Mesothelial cell of epicardium (in vitro differentiated cells): ENCODE results near the gene TRPC1. TPM values are rescaled to one million over a fixed set of nuclear protein-coding genes. Genes with fewer than 3 reads are reported as not detected.

Source experiments
- DNase-seq, 2 experiments: peaks; one replicate each; pipeline ENCODE4 v3.0.0; 2021; ENCODE audit warnings: low spot score in 2 of 2; ENCODE audit not compliant: unreplicated experiment in 2 of 2
- H3K27ac Mint-ChIP-seq: 2 replicates; pipeline ENCODE4 v1.8.0; 2021; ENCODE audit warnings: mixed read lengths
- H3K27me3 Mint-ChIP-seq: 2 replicates; pipeline ENCODE4 v1.8.0; 2021; ENCODE audit warnings: low read depth, mixed read lengths
- H3K36me3 Mint-ChIP-seq: 2 replicates; pipeline ENCODE4 v1.8.0; 2021; ENCODE audit warnings: mixed read lengths
- H3K4me1 Mint-ChIP-seq: 2 replicates; pipeline ENCODE4 v1.8.0; 2021; ENCODE audit warnings: mixed read lengths
- H3K4me3 Mint-ChIP-seq: 2 replicates; pipeline ENCODE4 v1.8.0; 2021; ENCODE audit warnings: mild to moderate bottlenecking, moderate library complexity, mixed read lengths
- H3K9me3 Mint-ChIP-seq: 2 replicates; pipeline ENCODE4 v1.8.0; 2021; ENCODE audit warnings: mixed read lengths
- total RNA-seq: library from RNA; stranded (reverse); gene quantifications from 3 replicates; pipeline ENCODE4 v1.2.1, GENCODE V29; 2021
- TF ChIP-seq, protein P1 (sequence below): fragments of 200-600 bp; sonication (generic); IDR thresholded peaks from one replicate; pipeline ENCODE4 v1.5.0; 2021; ENCODE audit warnings: antibody characterized with exemption; ENCODE audit not compliant: unreplicated experiment

TRPC1 gene
- total RNA-seq, 1 donor from 2014 or later: 15.7 TPM

DNA sequence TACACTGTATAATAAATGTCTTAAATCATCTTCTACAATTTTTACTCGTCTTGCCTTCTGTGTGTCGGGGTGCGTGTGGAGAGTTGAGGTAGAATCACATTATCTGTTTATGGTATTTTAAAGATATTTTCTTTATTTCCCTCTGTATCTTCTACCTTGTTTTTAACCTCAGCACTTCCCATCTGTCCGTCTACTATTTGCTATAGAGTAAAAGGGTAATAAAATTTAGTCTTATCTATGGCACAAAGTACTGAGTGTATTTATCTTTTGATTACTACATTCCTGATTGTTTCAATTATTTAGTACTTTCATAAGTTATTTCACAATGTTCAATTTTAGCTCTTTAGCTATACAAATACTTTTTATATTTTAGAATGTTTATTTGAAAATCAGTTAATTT, 62.2 kb downstream of the TRPC1 start:
- DNase-seq: no peak
- Mint-ChIP-seq H3K4me1 (peaks cover 1% of the 10 kb centered on the region), H3K36me3 (peaks cover 10% of the 10 kb centered on the region), H3K27me3 (no peaks in the 10 kb centered on the region), H3K4me3 (no peak overlapping the region), H3K27ac (no peak overlapping the region), H3K9me3 (no peaks in the 10 kb centered on the region)
- TF ChIP-seq, protein P1, sequence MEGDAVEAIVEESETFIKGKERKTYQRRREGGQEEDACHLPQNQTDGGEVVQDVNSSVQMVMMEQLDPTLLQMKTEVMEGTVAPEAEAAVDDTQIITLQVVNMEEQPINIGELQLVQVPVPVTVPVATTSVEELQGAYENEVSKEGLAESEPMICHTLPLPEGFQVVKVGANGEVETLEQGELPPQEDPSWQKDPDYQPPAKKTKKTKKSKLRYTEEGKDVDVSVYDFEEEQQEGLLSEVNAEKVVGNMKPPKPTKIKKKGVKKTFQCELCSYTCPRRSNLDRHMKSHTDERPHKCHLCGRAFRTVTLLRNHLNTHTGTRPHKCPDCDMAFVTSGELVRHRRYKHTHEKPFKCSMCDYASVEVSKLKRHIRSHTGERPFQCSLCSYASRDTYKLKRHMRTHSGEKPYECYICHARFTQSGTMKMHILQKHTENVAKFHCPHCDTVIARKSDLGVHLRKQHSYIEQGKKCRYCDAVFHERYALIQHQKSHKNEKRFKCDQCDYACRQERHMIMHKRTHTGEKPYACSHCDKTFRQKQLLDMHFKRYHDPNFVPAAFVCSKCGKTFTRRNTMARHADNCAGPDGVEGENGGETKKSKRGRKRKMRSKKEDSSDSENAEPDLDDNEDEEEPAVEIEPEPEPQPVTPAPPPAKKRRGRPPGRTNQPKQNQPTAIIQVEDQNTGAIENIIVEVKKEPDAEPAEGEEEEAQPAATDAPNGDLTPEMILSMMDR: no peak

DNA sequence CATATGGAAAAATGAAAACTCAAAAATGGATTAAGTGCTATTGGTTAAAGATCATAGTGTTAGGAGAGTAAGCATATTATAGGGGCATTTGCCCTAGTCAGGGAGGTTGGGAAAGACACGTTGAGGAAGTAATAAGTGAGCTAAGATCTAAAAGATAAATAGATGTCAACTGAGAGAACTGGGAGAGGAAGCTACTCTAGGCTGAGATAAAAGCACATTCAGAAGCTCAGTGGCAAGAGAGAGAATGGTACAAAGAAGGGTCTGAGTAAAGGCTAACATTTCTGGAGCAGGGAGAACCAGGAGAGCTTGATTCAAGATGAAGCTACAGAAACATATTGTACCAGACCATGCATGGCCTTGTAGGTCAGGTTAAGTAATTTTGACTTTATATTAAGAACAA, 63.9 kb downstream of the TRPC1 start:
- TF ChIP-seq, protein P1: no peak
- H3K27me3 Mint-ChIP-seq: no peaks in the 10 kb centered on the region
- H3K4me3 Mint-ChIP-seq: no peak overlapping the region
- H3K4me1 Mint-ChIP-seq: peaks cover 1% of the 10 kb centered on the region
- H3K36me3 Mint-ChIP-seq: peaks cover 9% of the 10 kb centered on the region
- DNase-seq: no peak
- H3K27ac Mint-ChIP-seq: no peak overlapping the region
- no peaks in the 10 kb centered on the region for H3K9me3 Mint-ChIP-seq

DNA sequence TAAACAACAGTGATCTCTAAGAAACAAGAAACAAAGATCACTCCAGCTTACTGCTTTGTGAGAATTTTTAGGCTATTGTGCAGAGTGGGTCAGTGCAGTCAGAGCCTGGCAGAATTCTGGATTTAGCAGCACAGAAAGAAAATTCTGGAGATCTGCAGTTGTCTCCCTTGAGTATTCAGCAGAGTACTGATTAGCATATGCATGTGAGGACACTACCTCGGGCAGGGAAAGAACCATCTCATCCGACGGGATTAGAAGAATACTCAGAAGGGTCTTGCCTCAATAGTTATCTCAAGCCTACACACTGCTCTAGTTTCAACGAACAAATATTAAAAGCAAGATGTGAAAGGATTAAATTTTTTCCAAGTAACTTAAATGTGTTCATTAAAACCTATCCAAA, 70.7 kb downstream of the TRPC1 start:
- no peaks in the 10 kb centered on the region for H3K4me1 Mint-ChIP-seq
- DNase-seq: no peak
- peaks cover 14% of the 10 kb centered on the region for H3K36me3 Mint-ChIP-seq
- peaks cover 13% of the 10 kb centered on the region for H3K9me3 Mint-ChIP-seq
- H3K4me3 Mint-ChIP-seq: no peak overlapping the region
- no peaks in the 10 kb centered on the region for H3K27me3 Mint-ChIP-seq
- TF ChIP-seq, protein P1: no peak
- H3K27ac Mint-ChIP-seq: no peak overlapping the region

- Mint-ChIP-seq H3K9me3 (peaks cover 13% of the 10 kb centered on the region), H3K4me1 (no peaks in the 10 kb centered on the region), H3K27me3 (no peaks in the 10 kb centered on the region), H3K36me3 (peaks cover 14% of the 10 kb centered on the region), H3K27ac (no peak overlapping the region), H3K4me3 (no peak overlapping the region)
- TF ChIP-seq, protein P1: no peak
- DNase-seq: no peak
Observed at GRCh38 chr3:142795332-142795731, 71.5 kb downstream of the TRPC1 start.

GRCh38 chr3:142796823-142797222, 73.0 kb downstream of the TRPC1 start:
- no peak for DNase-seq
- H3K27ac Mint-ChIP-seq: no peak overlapping the region
- no peaks in the 10 kb centered on the region for H3K27me3 Mint-ChIP-seq
- H3K9me3 Mint-ChIP-seq: peaks cover 13% of the 10 kb centered on the region
- H3K36me3 Mint-ChIP-seq: peaks cover 14% of the 10 kb centered on the region
- H3K4me1 Mint-ChIP-seq: no peaks in the 10 kb centered on the region
- no peak overlapping the region for H3K4me3 Mint-ChIP-seq
- TF ChIP-seq, protein P1: no peak

DNA sequence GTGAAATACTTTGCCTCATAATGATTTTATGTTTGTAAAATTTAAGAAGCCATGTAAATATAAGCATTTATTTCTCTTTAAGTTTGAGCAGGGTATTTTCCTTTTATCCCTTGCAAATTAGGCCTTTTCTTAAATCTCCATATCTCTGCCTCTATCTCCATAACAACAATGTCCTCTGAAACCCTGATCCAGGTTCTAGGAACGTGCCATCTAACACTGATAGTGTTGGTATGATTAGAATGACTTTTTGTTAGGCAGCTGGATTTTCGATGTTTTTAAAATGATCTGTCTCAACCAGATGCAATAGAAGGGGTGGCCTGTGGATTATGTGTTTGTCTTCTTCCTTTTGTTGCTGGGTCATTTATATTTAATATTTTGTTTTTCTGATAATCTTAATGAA, 77.9 kb downstream of the TRPC1 start:
- no peak overlapping the region for H3K27ac Mint-ChIP-seq
- no peaks in the 10 kb centered on the region for H3K36me3 Mint-ChIP-seq
- no peaks in the 10 kb centered on the region for H3K27me3 Mint-ChIP-seq
- H3K4me3 Mint-ChIP-seq: no peak overlapping the region
- H3K9me3 Mint-ChIP-seq: no peaks in the 10 kb centered on the region
- TF ChIP-seq, protein P1: no peak
- no peak for DNase-seq
- no peaks in the 10 kb centered on the region for H3K4me1 Mint-ChIP-seq
